ENCODE data around the gene RAVER1. TPM values are rescaled to one million over a fixed set of nuclear protein-coding genes. Genes with fewer than 3 reads are reported as not detected.

Gene RAVER1
- total and polyA plus RNA-seq, 9 of the 15 experiments (the other 6 are each of a cell fraction or from before 2014, with no cell fraction given): 0.06 to 113 (median 7.0) TPM

- TF ChIP-seq MGA (IDR thresholded peaks at IDR 0.05): peak; percentile 74
- TF ChIP-seq BACH1 (tag; IDR thresholded peaks at IDR 0.05): no peak
- 0 out of 4 replicates have a peak, but pooled peaks of 1 of the 2 experiments have one; percentile 52 for TF ChIP-seq TEAD1 (CRISPR knock-in tag; IDR thresholded peaks at IDR 0.05)
- TF ChIP-seq IRF2 (CRISPR knock-in tag; IDR thresholded peaks at IDR 0.05): no peak
- no peak for TF ChIP-seq KAT7 (CRISPR knock-in tag; IDR thresholded peaks at IDR 0.05; ENCODE audit: borderline replicate concordance)
- no peak for TF ChIP-seq NCOA6 (IDR thresholded peaks at IDR 0.05)
- peak; percentile 100 for TF ChIP-seq ZNF263 (CRISPR knock-in tag; IDR thresholded peaks at IDR 0.05; ENCODE audit: borderline replicate concordance)
- peak; percentile 90 for TF ChIP-seq LEF1 (IDR thresholded peaks at IDR 0.05)
- TF ChIP-seq POLR2AphosphoS5 (IDR thresholded peaks at IDR 0.05; ENCODE audit: control insufficient read depth, insufficient read depth, low read depth, low read length): peak; percentile 68
- no peak for TF ChIP-seq ZFP1 (CRISPR knock-in tag; IDR thresholded peaks at IDR 0.05)
- TF ChIP-seq SETDB1 (IDR thresholded peaks at IDR 0.05; ENCODE audit: low read length): no peak
- TF ChIP-seq NR0B1 (IDR thresholded peaks at IDR 0.05; ENCODE audit: partially characterized antibody): no peak
- TF ChIP-seq CREB3L1 (IDR thresholded peaks at IDR 0.05; ENCODE audit: borderline replicate concordance, low read depth): no peak
Measured at GRCh38 chr19:10299545-10300458, 33.5 kb downstream of the RAVER1 start (continued).

Data from K562 (cell line).